H9 (cell line): Measurements from ENCODE around the gene DAPK1. TPM values are rescaled to one million over a fixed set of nuclear protein-coding genes. Genes with fewer than 3 reads are reported as not detected.
A peak's percentile ranks its signal among the peaks of the same experiment; 100 is the strongest.

Experiments
- DNase-seq: peaks from one replicate; pipeline ENCODE4 v3.0.0-alpha.2; 2017
- H2AFZ ChIP-seq: one replicate; pipeline ENCODE4 v1.6.1; 2013; ENCODE audit warnings: mild to moderate bottlenecking, low read length, control low read depth, moderate library complexity
- H2AK5ac ChIP-seq: 2 replicates; pipeline ENCODE4 v1.6.1; 2013; ENCODE audit warnings: low read length, control low read depth, mixed read lengths; ENCODE audit not compliant: insufficient read length
- H2BK120ac ChIP-seq: one replicate; pipeline ENCODE4 v1.6.1; 2013; ENCODE audit warnings: low read depth, mild to moderate bottlenecking, low read length, control low read depth, inconsistent platforms; ENCODE audit not compliant: poor library complexity, severe bottlenecking
- H2BK12ac ChIP-seq: 2 replicates; pipeline ENCODE4 v1.6.1; 2013; ENCODE audit warnings: low read length, control low read depth, mixed read lengths, low read depth; ENCODE audit not compliant: insufficient read length
- H2BK15ac ChIP-seq: 2 replicates; pipeline ENCODE4 v1.6.1; 2013; ENCODE audit warnings: low read depth, low read length, control low read depth
- H2BK20ac ChIP-seq: one replicate; pipeline ENCODE4 v1.6.1; 2013; ENCODE audit warnings: low read depth, mild to moderate bottlenecking, low read length, control low read depth, inconsistent platforms; ENCODE audit not compliant: poor library complexity, severe bottlenecking
- H2BK5ac ChIP-seq: 2 replicates; pipeline ENCODE4 v1.6.1; 2013; ENCODE audit warnings: low read length, control low read depth, mixed read lengths; ENCODE audit not compliant: insufficient read length
- H3K14ac ChIP-seq: 2 replicates; pipeline ENCODE4 v1.6.1; 2013; ENCODE audit warnings: low read length, control low read depth; ENCODE audit not compliant: insufficient read depth
- H3K18ac ChIP-seq: 2 replicates; pipeline ENCODE4 v1.6.1; 2013; ENCODE audit warnings: low read depth, mild to moderate bottlenecking, mixed read lengths, low read length, control low read depth; ENCODE audit not compliant: insufficient read length
- H3K23ac ChIP-seq: 2 replicates; pipeline ENCODE4 v1.6.1; 2013; ENCODE audit warnings: low read length, control low read depth, mixed read lengths, low read depth; ENCODE audit not compliant: insufficient read length
- H3K23me2 ChIP-seq: 2 replicates; pipeline ENCODE4 v1.6.1; 2013; ENCODE audit warnings: low read depth, mild to moderate bottlenecking, mixed read lengths, low read length, control low read depth; ENCODE audit not compliant: insufficient read length, poor library complexity, severe bottlenecking
- H3K27ac ChIP-seq: 2 replicates; pipeline ENCODE4 v1.5.1; 2013; ENCODE audit warnings: low read length, control low read depth, mixed read lengths, low read depth; ENCODE audit not compliant: insufficient read length
- H3K27me3 ChIP-seq: 2 replicates; pipeline ENCODE4 v1.6.1; 2013; ENCODE audit warnings: low read length, control low read depth, inconsistent platforms; ENCODE audit not compliant: insufficient read depth
- H3K4ac ChIP-seq: 2 replicates; pipeline ENCODE4 v1.6.1; 2013; ENCODE audit warnings: low read depth, mild to moderate bottlenecking, control low read depth, inconsistent platforms, low read length, moderate library complexity
- H3K4me1 ChIP-seq: 2 replicates; pipeline ENCODE4 v1.6.1; 2013; ENCODE audit warnings: low read length, control low read depth, inconsistent platforms; ENCODE audit not compliant: insufficient read depth
- H3K4me2 ChIP-seq: 2 replicates; pipeline ENCODE4 v1.6.1; 2013; ENCODE audit warnings: low read length, control low read depth, mixed read lengths; ENCODE audit not compliant: insufficient read length, insufficient read depth
- H3K56ac ChIP-seq: 2 replicates; pipeline ENCODE4 v1.6.1; 2013; ENCODE audit warnings: low read depth, mild to moderate bottlenecking, mixed read lengths, low read length, control low read depth; ENCODE audit not compliant: insufficient read length
- H3K79me1 ChIP-seq: 2 replicates; pipeline ENCODE4 v1.6.1; 2013; ENCODE audit warnings: low read depth, mild to moderate bottlenecking, moderate library complexity, low read length, control low read depth, inconsistent platforms; ENCODE audit not compliant: insufficient read depth, poor library complexity, severe bottlenecking
- H3K79me2 ChIP-seq: 2 replicates; pipeline ENCODE4 v1.6.1; 2013; ENCODE audit warnings: low read length, control low read depth, inconsistent platforms; ENCODE audit not compliant: insufficient read depth
- H3K9ac ChIP-seq: 2 replicates; pipeline ENCODE4 v1.6.1; 2013; ENCODE audit warnings: low read length, control low read depth, mixed read lengths; ENCODE audit not compliant: insufficient read length; ENCODE audit errors: extremely low read depth
- H3K9me3 ChIP-seq: one replicate; pipeline ENCODE4 v1.6.1; 2013; ENCODE audit warnings: low read depth, low read length, inconsistent platforms; ENCODE audit not compliant: control insufficient read depth
- H3T11ph ChIP-seq: one replicate; pipeline ENCODE4 v1.6.1; 2013; ENCODE audit warnings: mild to moderate bottlenecking, low read length, control low read depth, inconsistent platforms
- H4K20me1 ChIP-seq: one replicate; pipeline ENCODE4 v1.6.1; 2013; ENCODE audit not compliant: control insufficient read depth, insufficient read length, insufficient read depth
- H4K5ac ChIP-seq: 2 replicates; pipeline ENCODE4 v1.6.1; 2013; ENCODE audit warnings: low read depth, mild to moderate bottlenecking, mixed read lengths, low read length, control low read depth; ENCODE audit not compliant: insufficient read length
- H4K8ac ChIP-seq: replicated peaks from 2 replicates; pipeline ENCODE4 v1.6.1; 2013; ENCODE audit warnings: low read length, control low read depth, mixed read lengths, low read depth; ENCODE audit not compliant: insufficient read length
- H4K91ac ChIP-seq: 2 replicates; pipeline ENCODE4 v1.6.1; 2013; ENCODE audit warnings: low read depth, mild to moderate bottlenecking, moderate library complexity, mixed read lengths, low read length, control low read depth; ENCODE audit not compliant: insufficient read length
- H3K27ac Mint-ChIP-seq, 3 experiments: 2 replicates in 2 of 3; 3 replicates in 1 of 3; pipeline ENCODE4 v1.8.0; 2020 to 2021; ENCODE audit warnings: mixed read lengths in 3 of 3, mild to moderate bottlenecking in 1 of 3, moderate library complexity in 1 of 3
- H3K27me3 Mint-ChIP-seq: 2 replicates; pipeline ENCODE4 v1.8.0; 2021; ENCODE audit warnings: low read depth, mild to moderate bottlenecking, moderate library complexity, mixed read lengths
- H3K36me3 Mint-ChIP-seq, 3 experiments: 2 replicates in 2 of 3; 3 replicates in 1 of 3; pipeline ENCODE4 v1.8.0; 2020 to 2021; ENCODE audit warnings: low read depth in 3 of 3, mixed read lengths in 3 of 3; ENCODE audit not compliant: insufficient read depth in 1 of 3
- H3K4me1 Mint-ChIP-seq, 2 experiments: 2 replicates each; pipeline ENCODE4 v1.8.0; 2020; ENCODE audit warnings: mixed read lengths in 2 of 2
- H3K4me3 Mint-ChIP-seq, 2 experiments: 2 replicates in 1 of 2; 3 replicates in 1 of 2; pipeline ENCODE4 v1.8.0; 2020 to 2021; ENCODE audit warnings: mild to moderate bottlenecking in 2 of 2, mixed read lengths in 2 of 2, moderate library complexity in 1 of 2
- H3K9me3 Mint-ChIP-seq, 2 experiments: 2 replicates in 1 of 2; 3 replicates in 1 of 2; pipeline ENCODE4 v1.8.0; 2020; ENCODE audit warnings: mild to moderate bottlenecking in 2 of 2, mixed read lengths in 2 of 2, moderate library complexity in 1 of 2
- WGBS: extraction: QIAGEN DNeasy Blood & Tissue Kit; methylation state at CpG from one replicate; pipeline ENCODE4 v1.1.7; 2013; ENCODE audit warnings: missing lambda C conversion rate, low lambda C conversion rate, mixed read lengths; ENCODE audit not compliant: insufficient read length; ENCODE audit errors: extremely low coverage; 5-methylcytosine and 5-hydroxymethylcytosine counted together
- total RNA-seq: library from RNA; stranded (reverse); gene quantifications from 2 replicates; pipeline ENCODE4 v1.2.1, GENCODE V29; 2021
- TF ChIP-seq, protein P1 (sequence below): fragments of 200-600 bp; sonication (generic); conservative IDR thresholded peaks from 3 replicates; pipeline ENCODE4 v1.8.0; 2021; ENCODE audit warnings: antibody characterized with exemption, mild to moderate bottlenecking

The DAPK1 gene
- total RNA-seq, 1 experiment from 2014 or later: 79.4 TPM

DNA sequence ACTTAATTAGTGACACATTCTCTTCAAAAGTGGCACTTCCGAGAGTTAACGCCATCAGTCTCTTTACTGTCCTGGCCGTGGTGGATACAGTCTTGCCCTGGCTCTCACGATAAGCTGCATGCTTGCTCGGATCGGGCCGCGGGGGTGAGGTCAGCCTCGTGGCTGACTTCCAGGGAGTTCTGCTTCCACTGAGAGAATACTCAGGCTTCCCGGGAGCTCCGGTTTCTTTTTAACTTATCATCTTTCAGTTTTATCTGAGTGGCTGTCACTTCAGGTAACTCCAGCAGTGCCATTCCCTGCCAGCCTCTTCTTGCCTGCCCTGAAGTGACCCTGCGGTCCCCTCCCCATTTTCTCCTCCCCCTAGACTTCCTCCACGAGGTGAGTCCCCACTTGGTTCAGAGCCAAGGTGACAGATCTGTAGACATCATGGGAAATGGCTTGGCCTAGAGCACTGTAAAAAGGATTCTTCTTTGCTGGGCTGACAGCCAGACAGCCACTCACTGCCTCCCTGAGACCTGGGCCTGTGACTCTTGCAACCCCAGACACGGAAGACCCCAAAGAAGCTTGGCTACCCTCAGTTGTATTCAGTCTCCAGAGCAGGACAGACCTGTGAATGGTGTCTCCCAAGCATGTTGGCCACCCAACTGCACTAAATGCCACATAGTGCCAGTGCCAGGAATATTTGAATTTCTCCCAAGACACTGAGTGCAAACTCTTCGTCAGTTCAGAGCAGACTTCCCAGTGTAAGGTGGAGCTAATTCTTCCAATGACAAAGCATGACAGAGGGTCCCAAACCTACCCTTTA, 95.1 kb downstream of the DAPK1 start:
- TF ChIP-seq, protein P1, sequence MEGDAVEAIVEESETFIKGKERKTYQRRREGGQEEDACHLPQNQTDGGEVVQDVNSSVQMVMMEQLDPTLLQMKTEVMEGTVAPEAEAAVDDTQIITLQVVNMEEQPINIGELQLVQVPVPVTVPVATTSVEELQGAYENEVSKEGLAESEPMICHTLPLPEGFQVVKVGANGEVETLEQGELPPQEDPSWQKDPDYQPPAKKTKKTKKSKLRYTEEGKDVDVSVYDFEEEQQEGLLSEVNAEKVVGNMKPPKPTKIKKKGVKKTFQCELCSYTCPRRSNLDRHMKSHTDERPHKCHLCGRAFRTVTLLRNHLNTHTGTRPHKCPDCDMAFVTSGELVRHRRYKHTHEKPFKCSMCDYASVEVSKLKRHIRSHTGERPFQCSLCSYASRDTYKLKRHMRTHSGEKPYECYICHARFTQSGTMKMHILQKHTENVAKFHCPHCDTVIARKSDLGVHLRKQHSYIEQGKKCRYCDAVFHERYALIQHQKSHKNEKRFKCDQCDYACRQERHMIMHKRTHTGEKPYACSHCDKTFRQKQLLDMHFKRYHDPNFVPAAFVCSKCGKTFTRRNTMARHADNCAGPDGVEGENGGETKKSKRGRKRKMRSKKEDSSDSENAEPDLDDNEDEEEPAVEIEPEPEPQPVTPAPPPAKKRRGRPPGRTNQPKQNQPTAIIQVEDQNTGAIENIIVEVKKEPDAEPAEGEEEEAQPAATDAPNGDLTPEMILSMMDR: no peak
- Histone ChIP-seq H3T11ph (peak overlapping the region; percentile 5), H3K14ac (no peak overlapping the region), H3K4me2 (no peak overlapping the region), H2BK120ac (no peak overlapping the region), H4K8ac (no peak overlapping the region), H4K5ac (no peak overlapping the region), H3K79me2 (peaks cover 2% of the 10 kb centered on the region; the same call in 1 of the 2 replicates), H3K27ac (no peak overlapping the region), H3K4me1 (peaks cover 9% of the 10 kb centered on the region; the same call in 1 of the 2 replicates), H2AK5ac (no peak overlapping the region), H4K20me1 (no peaks in the 10 kb centered on the region), H3K23ac (no peak overlapping the region), H2BK20ac (no peak overlapping the region), H3K56ac (no peak overlapping the region), H3K79me1 (no peaks in the 10 kb centered on the region), H3K9ac (no peak overlapping the region), H3K23me2 (no peaks in the 10 kb centered on the region), H2BK15ac (no peak overlapping the region), H3K9me3 (no peaks in the 10 kb centered on the region), H2BK12ac (no peak overlapping the region), H3K4ac (no peak overlapping the region), H3K27me3 (no peaks in the 10 kb centered on the region), H2BK5ac (no peak overlapping the region), H3K18ac (no peak overlapping the region), H4K91ac (no peak overlapping the region), H2AFZ (no peak overlapping the region)
- Mint-ChIP-seq H3K9me3 (no peaks in the 10 kb centered on the region), H3K27me3 (no peaks in the 10 kb centered on the region), H3K27ac (peak overlapping the region; percentile 37 to 38 (median 37); a peak in 5 of 7 replicates), H3K4me3 (no peak overlapping the region), H3K36me3 (no peaks in the 10 kb centered on the region), H3K4me1 (peaks cover 39 to 40% of the 10 kb centered on the region in 2 experiments)
- no peak for DNase-seq
- no CpG with 5 or more reads among the region's 15 CpGs for WGBS
